HEK293 (cell line): ENCODE data around the gene OLFM1.

Source experiments
- CTCF ChIP-seq: fragments of 450-650 bp; formaldehyde crosslinking; IDR thresholded peaks from 2 replicates; pipeline ENCODE4 v1.5.1; 2016; ENCODE audit warnings: missing biosample characterization, missing genetic modification characterization
- ZNF600 ChIP-seq: fragments of 450-650 bp; formaldehyde crosslinking; IDR thresholded peaks from 2 replicates; pipeline ENCODE4 v1.5.1; 2016; ENCODE audit warnings: missing biosample characterization, missing genetic modification characterization
- ZNF677 ChIP-seq: fragments of 450-650 bp; IDR thresholded peaks from 2 replicates; pipeline ENCODE4 v1.5.0; 2018; ENCODE audit warnings: missing biosample characterization, mild to moderate bottlenecking, missing genetic modification characterization, moderate library complexity

- TF ChIP-seq CTCF (tag by site-specific recombination) (no peak), ZNF677 (no peak), ZNF600 (no peak)
Observed at GRCh38 chr9:135060461-135061116, 26.9 kb upstream of the OLFM1 start.
